Ascending aorta (tissue), 2 donors: ENCODE data around the gene SLC6A11. TPM values are rescaled to one million over a fixed set of nuclear protein-coding genes. Genes with fewer than 3 reads are reported as not detected.

Source experiments
- DNase-seq, 2 donors: peaks; one replicate each; pipeline ENCODE4 v3.0.0-alpha.2; 2019; ENCODE audit warnings: low spot score in 2 of 2
- H3K27ac ChIP-seq, 2 donors: fragments of 200-600 bp; sonication (generic); one replicate each; pipeline ENCODE4 v1.5.1; 2016 to 2017; ENCODE audit warnings: mild to moderate bottlenecking in 1 of 2
- H3K27me3 ChIP-seq: fragments of 200-600 bp; sonication (generic); one replicate; pipeline ENCODE4 v1.5.1; 2017
- H3K36me3 ChIP-seq, 2 donors: fragments of 200-600 bp; sonication (generic); one replicate each; pipeline ENCODE4 v1.5.1; 2016
- H3K4me1 ChIP-seq, 2 donors: fragments of 200-600 bp; sonication (generic); one replicate each; pipeline ENCODE4 v1.5.1; 2016 to 2017; ENCODE audit warnings: mild to moderate bottlenecking in 1 of 2
- H3K4me3 ChIP-seq, 2 donors: fragments of 200-600 bp; sonication (generic); one replicate each; pipeline ENCODE4 v1.5.1; 2016 to 2017; ENCODE audit warnings: mild to moderate bottlenecking in 1 of 2
- H3K9me3 ChIP-seq, 2 donors: fragments of 200-600 bp; sonication (generic); one replicate each; pipeline ENCODE4 v1.5.1; 2016
- intact Hi-C: fragments of 100-400 bp; cut with DNase I; formaldehyde crosslinking; loops from one replicate; pipeline ENCODE4 v1.15.1; 2023
- total RNA-seq: library from RNA; depleted of rRNA; stranded (reverse); fragments of >200 nt; gene quantifications from one replicate; pipeline ENCODE4 v1.1.0, GENCODE V29; 2016
- TF ChIP-seq, protein P1 (sequence below), 3 experiments: fragments of 200-600 bp in 2 of 3; fragments of 450-650 bp in 1 of 3; sonication (generic) in 2 of 3; IDR thresholded peaks; one replicate each; pipeline ENCODE4 v1.5.1; 2016 to 2019; ENCODE audit warnings: antibody characterized with exemption in 3 of 3, mild to moderate bottlenecking in 1 of 3, moderate library complexity in 1 of 3

Gene SLC6A11
- total RNA-seq, 1 donor from 2014 or later: not detected

DNA sequence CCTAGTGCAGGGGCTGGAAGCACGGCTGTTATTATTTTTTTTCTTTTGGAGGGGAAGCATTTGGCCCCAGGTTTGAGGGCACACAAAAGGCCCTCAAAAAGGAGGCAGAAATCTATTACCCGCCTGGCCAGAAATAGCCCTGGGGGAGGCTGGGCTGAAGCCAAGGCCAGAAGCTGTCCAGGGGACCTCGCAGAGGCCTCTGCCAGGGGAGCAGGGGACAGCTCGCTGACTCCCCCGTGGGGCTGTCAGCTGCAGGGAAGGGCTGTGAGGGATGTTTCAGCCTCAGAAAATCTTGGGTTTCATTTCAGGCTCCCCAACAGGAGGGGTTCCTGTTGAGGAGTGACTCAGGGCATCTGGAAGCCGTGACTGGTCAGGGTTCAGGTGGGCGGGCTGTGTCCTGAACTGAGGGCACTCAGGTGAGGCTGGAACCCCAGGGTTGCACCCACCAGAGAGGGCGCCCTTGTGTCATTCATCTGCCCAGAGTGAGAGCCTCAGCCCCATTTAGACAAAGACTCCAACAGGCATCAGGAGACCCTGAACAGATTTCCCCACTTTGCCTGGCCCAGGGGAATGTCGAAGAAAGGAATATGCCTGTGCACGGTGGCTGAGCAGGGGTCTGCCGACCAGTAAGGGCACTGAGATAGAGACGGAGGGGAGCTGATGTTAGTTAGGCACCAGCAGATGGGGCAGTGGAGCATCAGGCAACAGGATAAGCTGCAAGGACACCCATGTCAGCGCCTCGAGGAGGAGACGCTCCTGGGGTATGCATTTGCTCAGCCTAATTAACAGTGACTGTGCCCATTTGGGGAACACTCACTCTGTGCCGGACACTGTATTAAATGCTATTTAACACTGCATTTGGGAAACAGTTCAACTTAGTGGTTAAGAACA, 43.5 kb upstream of the SLC6A11 start:
- H3K4me1 ChIP-seq: no peaks in the 10 kb centered on the region
- H3K9me3 ChIP-seq: no peaks in the 10 kb centered on the region
- H3K36me3 ChIP-seq: no peaks in the 10 kb centered on the region
- no peak overlapping the region for H3K4me3 ChIP-seq
- TF ChIP-seq, protein P1, sequence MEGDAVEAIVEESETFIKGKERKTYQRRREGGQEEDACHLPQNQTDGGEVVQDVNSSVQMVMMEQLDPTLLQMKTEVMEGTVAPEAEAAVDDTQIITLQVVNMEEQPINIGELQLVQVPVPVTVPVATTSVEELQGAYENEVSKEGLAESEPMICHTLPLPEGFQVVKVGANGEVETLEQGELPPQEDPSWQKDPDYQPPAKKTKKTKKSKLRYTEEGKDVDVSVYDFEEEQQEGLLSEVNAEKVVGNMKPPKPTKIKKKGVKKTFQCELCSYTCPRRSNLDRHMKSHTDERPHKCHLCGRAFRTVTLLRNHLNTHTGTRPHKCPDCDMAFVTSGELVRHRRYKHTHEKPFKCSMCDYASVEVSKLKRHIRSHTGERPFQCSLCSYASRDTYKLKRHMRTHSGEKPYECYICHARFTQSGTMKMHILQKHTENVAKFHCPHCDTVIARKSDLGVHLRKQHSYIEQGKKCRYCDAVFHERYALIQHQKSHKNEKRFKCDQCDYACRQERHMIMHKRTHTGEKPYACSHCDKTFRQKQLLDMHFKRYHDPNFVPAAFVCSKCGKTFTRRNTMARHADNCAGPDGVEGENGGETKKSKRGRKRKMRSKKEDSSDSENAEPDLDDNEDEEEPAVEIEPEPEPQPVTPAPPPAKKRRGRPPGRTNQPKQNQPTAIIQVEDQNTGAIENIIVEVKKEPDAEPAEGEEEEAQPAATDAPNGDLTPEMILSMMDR (IDR thresholded peaks at IDR 0.05): no peak
- no peak overlapping the region for H3K27ac ChIP-seq
- intact Hi-C loops: no loop called here
- DNase-seq: peak in 1 of 2 donors; percentile 55
- no peaks in the 10 kb centered on the region for H3K27me3 ChIP-seq

DNA sequence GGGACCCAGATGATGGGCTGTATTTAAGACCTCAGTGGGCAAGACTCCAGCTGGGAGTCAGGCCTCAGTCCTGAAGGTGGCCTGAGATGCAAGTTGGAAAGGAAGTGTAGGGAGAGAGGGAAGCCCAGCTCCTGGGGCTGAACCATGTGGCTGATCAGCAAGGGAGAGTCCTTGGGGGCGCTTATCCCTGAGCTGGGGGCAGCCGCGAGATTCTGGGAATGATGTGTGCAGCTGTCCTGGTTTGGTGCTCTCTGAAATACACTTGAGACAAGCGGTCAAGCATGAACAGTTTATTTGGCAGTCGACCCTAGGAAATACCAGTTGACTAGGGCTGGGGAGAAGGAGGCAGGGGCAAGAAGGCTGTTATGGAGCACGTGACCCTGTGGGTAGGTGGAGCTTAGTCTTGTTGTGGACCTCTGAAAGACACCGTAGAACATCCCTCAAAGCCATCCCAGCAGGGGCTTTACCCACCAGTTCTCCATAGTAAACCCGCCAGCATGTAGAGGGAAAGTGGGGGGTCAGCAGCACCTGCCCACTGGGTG, 41.8 kb upstream of the SLC6A11 start:
- TF ChIP-seq, protein P1 (IDR thresholded peaks at IDR 0.05): no peak
- Histone ChIP-seq H3K27ac (no peak overlapping the region), H3K9me3 (no peaks in the 10 kb centered on the region), H3K27me3 (no peaks in the 10 kb centered on the region), H3K36me3 (no peaks in the 10 kb centered on the region), H3K4me3 (no peak overlapping the region), H3K4me1 (no peaks in the 10 kb centered on the region)
- intact Hi-C loops: no loop called here
- DNase-seq: no peak

DNA sequence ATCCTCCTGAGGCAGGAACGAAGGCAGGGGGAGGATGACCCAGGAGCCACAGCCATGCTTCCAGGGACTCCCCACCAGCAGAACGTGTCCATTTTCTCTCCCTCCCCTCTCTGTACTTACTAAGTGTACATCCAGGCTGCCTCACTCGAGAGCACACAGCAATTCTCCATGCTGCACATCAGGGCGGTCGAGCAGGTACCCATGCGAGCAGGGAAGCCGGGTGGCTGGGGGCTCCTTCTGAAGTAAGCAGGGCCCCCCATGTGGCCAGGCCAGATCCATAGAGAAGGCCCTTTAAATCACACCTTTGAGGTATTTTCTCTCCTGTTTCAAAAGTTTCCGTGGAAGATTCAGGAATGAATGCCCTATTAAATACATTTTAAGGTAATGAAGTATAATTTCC, 41.2 kb upstream of the SLC6A11 start:
- H3K36me3 ChIP-seq: no peaks in the 10 kb centered on the region
- TF ChIP-seq, protein P1 (IDR thresholded peaks at IDR 0.05): no peak
- H3K4me1 ChIP-seq: no peaks in the 10 kb centered on the region
- intact Hi-C loops: no loop called here
- no peaks in the 10 kb centered on the region for H3K27me3 ChIP-seq
- no peak overlapping the region for H3K4me3 ChIP-seq
- H3K27ac ChIP-seq: no peak overlapping the region
- no peaks in the 10 kb centered on the region for H3K9me3 ChIP-seq
- no peak for DNase-seq

DNA sequence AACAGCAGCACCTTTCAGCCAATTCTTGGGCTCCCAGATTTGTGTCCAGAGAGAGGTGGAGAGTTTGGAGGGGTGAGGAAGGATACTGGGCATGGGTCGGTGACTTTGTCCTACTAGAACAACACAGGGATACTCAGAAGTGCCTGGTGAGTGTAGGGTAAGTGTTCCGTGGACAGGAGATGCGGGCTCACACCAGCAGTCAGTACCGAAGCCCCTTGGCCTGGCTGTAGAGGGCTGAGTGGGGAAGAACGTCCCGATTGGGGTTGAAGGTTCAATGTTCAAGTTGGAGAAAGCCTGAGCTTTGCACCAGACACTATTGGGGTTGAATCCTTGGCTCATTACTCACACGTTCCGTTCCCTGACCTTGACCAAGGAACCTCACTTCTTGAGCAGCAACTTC, 40.8 kb upstream of the SLC6A11 start:
- Histone ChIP-seq H3K9me3 (no peaks in the 10 kb centered on the region), H3K4me1 (no peaks in the 10 kb centered on the region), H3K36me3 (no peaks in the 10 kb centered on the region), H3K27me3 (no peaks in the 10 kb centered on the region), H3K27ac (no peak overlapping the region), H3K4me3 (no peak overlapping the region)
- TF ChIP-seq, protein P1 (IDR thresholded peaks at IDR 0.05): no peak
- DNase-seq: no peak
- intact Hi-C loops: no loop called here

DNA sequence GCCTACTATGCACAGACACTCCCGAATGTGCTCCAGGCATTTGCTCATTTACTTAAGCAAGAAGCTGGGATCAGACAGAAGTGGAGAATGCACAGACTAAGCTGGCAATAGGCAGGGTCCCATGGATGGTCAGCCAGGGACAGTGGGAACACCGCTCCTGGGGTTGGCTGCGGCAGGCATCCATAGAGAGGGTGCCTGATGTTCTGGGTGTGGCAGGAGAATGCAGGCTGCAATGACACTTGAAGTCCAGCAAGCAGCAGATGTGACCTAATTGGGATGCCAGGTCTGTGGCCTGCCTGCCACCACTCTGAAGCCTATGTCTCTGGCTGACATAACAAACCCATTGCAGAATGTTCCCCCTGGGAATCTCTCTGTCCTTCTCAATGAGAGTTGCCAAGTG, 40.2 kb upstream of the SLC6A11 start:
- Histone ChIP-seq H3K27me3 (no peaks in the 10 kb centered on the region), H3K27ac (no peak overlapping the region), H3K4me1 (no peaks in the 10 kb centered on the region), H3K36me3 (no peaks in the 10 kb centered on the region), H3K9me3 (no peaks in the 10 kb centered on the region), H3K4me3 (no peak overlapping the region)
- DNase-seq: no peak
- TF ChIP-seq, protein P1 (IDR thresholded peaks at IDR 0.05): no peak
- intact Hi-C loops: no loop called here
